Testis (tissue), 2 donors: ENCODE data around the gene CHDH.

Experiments used
- CTCF ChIP-seq, 3 experiments: fragments of 450-650 bp in 2 of 3; fragments of 200-600 bp in 1 of 3; sonication (generic) in 1 of 3; IDR thresholded peaks; one replicate each; pipeline ENCODE4 v1.5.1; 2016 to 2019; ENCODE audit warnings: antibody characterized with exemption in 3 of 3, mild to moderate bottlenecking in 2 of 3, moderate library complexity in 1 of 3
- POLR2A ChIP-seq: fragments of 450-650 bp; IDR thresholded peaks from one replicate; pipeline ENCODE4 v1.6.1; 2017; ENCODE audit warnings: antibody characterized with exemption, mild to moderate bottlenecking, moderate library complexity

- TF ChIP-seq CTCF (IDR thresholded peaks at IDR 0.05): no peak
- TF ChIP-seq POLR2A: no peak
Measured at GRCh38 chr3:53820084-53820483, 26.1 kb downstream of the CHDH start.
